Measurements from ENCODE around the gene PUDP. TPM values are rescaled to one million over a fixed set of nuclear protein-coding genes. Genes with fewer than 3 reads are reported as not detected.

PUDP gene
- polyA plus RNA-seq, 1 donor from 2014 or later = 18.2 TPM

DNA sequence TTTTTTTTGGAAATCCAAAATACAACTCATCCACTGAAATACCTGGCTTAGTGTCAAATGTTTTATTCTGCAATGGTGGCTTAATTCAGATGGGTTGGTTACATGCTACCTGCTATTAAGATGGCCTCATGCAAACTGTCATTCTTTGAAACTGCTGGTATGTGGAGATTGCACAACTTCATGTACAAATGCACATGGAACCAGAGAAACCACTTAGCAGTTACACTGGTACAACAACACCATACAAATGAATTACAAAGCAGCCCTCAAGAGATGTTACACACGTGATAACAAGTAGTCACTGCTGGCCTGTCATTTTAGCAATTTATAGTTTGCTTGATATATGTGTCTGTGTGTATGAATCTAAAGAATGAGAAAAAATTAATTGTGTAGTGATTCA lies 85.0 kb downstream of the PUDP start:
- no peaks in the 10 kb centered on the region for H3K79me2 ChIP-seq (replicated peaks; ENCODE audit: insufficient read depth, low read length)
- no peak overlapping the region for H2AFZ ChIP-seq (ENCODE audit: low read depth, low read length)
- no peak for TF ChIP-seq TAF1 (IDR thresholded peaks at IDR 0.05; ENCODE audit: low read depth)
- TF ChIP-seq EP300 (conservative IDR thresholded peaks at IDR 0.05; ENCODE audit: poor library complexity, severe bottlenecking) = no peak
- TF ChIP-seq EZH2 (IDR thresholded peaks at IDR 0.05; ENCODE audit: borderline replicate concordance, insufficient read depth, low read length, poor library complexity, severe bottlenecking) = no peak
- TF ChIP-seq RAD21 (conservative IDR thresholded peaks at IDR 0.05) = no peak
- TF ChIP-seq POLR2AphosphoS5 (IDR thresholded peaks at IDR 0.05) = no peak
- TF ChIP-seq, protein P1, sequence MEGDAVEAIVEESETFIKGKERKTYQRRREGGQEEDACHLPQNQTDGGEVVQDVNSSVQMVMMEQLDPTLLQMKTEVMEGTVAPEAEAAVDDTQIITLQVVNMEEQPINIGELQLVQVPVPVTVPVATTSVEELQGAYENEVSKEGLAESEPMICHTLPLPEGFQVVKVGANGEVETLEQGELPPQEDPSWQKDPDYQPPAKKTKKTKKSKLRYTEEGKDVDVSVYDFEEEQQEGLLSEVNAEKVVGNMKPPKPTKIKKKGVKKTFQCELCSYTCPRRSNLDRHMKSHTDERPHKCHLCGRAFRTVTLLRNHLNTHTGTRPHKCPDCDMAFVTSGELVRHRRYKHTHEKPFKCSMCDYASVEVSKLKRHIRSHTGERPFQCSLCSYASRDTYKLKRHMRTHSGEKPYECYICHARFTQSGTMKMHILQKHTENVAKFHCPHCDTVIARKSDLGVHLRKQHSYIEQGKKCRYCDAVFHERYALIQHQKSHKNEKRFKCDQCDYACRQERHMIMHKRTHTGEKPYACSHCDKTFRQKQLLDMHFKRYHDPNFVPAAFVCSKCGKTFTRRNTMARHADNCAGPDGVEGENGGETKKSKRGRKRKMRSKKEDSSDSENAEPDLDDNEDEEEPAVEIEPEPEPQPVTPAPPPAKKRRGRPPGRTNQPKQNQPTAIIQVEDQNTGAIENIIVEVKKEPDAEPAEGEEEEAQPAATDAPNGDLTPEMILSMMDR (IDR thresholded peaks at IDR 0.05; ENCODE audit: poor library complexity, severe bottlenecking) = no peak
- no peak for TF ChIP-seq SMC3 (conservative IDR thresholded peaks at IDR 0.05; ENCODE audit: poor library complexity)
- TF ChIP-seq, protein P2, sequence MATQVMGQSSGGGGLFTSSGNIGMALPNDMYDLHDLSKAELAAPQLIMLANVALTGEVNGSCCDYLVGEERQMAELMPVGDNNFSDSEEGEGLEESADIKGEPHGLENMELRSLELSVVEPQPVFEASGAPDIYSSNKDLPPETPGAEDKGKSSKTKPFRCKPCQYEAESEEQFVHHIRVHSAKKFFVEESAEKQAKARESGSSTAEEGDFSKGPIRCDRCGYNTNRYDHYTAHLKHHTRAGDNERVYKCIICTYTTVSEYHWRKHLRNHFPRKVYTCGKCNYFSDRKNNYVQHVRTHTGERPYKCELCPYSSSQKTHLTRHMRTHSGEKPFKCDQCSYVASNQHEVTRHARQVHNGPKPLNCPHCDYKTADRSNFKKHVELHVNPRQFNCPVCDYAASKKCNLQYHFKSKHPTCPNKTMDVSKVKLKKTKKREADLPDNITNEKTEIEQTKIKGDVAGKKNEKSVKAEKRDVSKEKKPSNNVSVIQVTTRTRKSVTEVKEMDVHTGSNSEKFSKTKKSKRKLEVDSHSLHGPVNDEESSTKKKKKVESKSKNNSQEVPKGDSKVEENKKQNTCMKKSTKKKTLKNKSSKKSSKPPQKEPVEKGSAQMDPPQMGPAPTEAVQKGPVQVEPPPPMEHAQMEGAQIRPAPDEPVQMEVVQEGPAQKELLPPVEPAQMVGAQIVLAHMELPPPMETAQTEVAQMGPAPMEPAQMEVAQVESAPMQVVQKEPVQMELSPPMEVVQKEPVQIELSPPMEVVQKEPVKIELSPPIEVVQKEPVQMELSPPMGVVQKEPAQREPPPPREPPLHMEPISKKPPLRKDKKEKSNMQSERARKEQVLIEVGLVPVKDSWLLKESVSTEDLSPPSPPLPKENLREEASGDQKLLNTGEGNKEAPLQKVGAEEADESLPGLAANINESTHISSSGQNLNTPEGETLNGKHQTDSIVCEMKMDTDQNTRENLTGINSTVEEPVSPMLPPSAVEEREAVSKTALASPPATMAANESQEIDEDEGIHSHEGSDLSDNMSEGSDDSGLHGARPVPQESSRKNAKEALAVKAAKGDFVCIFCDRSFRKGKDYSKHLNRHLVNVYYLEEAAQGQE (IDR thresholded peaks at IDR 0.05; ENCODE audit: borderline replicate concordance) = no peak
- TF ChIP-seq MXI1 (conservative IDR thresholded peaks at IDR 0.05; ENCODE audit: poor library complexity, severe bottlenecking) = no peak

DNA sequence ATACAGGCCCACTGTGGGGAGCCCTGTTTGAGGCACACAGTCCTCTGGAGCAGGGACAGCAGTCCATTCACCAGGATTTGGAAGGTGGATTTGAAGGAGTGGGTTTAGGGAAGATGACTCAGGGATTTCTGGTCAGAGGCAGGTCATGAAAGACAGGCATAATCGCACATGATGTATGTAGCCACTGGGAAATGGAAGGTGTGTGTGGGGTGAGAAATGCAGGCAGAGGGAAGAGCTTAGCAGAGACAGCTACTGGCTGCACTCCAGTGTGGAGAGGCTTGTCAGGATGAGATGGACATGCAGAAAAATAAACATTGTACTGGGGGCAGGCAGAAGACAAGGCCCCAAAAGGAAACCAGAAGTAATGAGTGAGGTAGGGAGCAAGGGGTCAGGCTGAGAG lies 85.7 kb downstream of the PUDP start:
- Histone ChIP-seq H3K27ac (ENCODE audit: low read length) (no peak overlapping the region), H3K27me3 (ENCODE audit: insufficient read depth, low read depth, low read length) (no peaks in the 10 kb centered on the region), H4K20me1 (ENCODE audit: insufficient read depth) (no peaks in the 10 kb centered on the region), H3K9me3 (ENCODE audit: low read length) (no peaks in the 10 kb centered on the region), H3K9me2 (ENCODE audit: insufficient read depth, low read length) (no peaks in the 10 kb centered on the region), H3K36me3 (ENCODE audit: insufficient read depth, low read length) (no peaks in the 10 kb centered on the region), H3K9ac (ENCODE audit: low read length) (no peak overlapping the region), H3K4me3 (ENCODE audit: low read length) (no peak overlapping the region), H3F3A (ENCODE audit: insufficient read depth, low read length, poor library complexity, severe bottlenecking) (no peaks in the 10 kb centered on the region), H2AFZ (ENCODE audit: low read depth, low read length) (no peak overlapping the region), H3K4me2 (ENCODE audit: low read length) (no peak overlapping the region), H3K79me2 (replicated peaks; ENCODE audit: insufficient read depth, low read length) (no peaks in the 10 kb centered on the region)
- TF ChIP-seq SMC3 (conservative IDR thresholded peaks at IDR 0.05; ENCODE audit: poor library complexity) (no peak), TAF1 (IDR thresholded peaks at IDR 0.05; ENCODE audit: low read depth) (no peak), RAD21 (conservative IDR thresholded peaks at IDR 0.05) (no peak), EP300 (conservative IDR thresholded peaks at IDR 0.05; ENCODE audit: poor library complexity, severe bottlenecking) (no peak), POLR2AphosphoS5 (IDR thresholded peaks at IDR 0.05) (no peak), EZH2 (IDR thresholded peaks at IDR 0.05; ENCODE audit: borderline replicate concordance, insufficient read depth, low read length, poor library complexity, severe bottlenecking) (no peak), MXI1 (conservative IDR thresholded peaks at IDR 0.05; ENCODE audit: poor library complexity, severe bottlenecking) (no peak)
- TF ChIP-seq, protein P2 (IDR thresholded peaks at IDR 0.05; ENCODE audit: borderline replicate concordance) = no peak
- TF ChIP-seq, protein P1 (IDR thresholded peaks at IDR 0.05; ENCODE audit: poor library complexity, severe bottlenecking) = no peak

More for the DNA sequence above, 85.0 kb downstream of the PUDP start:
- Histone ChIP-seq H3K27ac (ENCODE audit: low read length) (no peak overlapping the region), H3K36me3 (ENCODE audit: insufficient read depth, low read length) (no peaks in the 10 kb centered on the region), H3F3A (ENCODE audit: insufficient read depth, low read length, poor library complexity, severe bottlenecking) (no peaks in the 10 kb centered on the region), H3K9ac (ENCODE audit: low read length) (no peak overlapping the region), H3K9me2 (ENCODE audit: insufficient read depth, low read length) (no peaks in the 10 kb centered on the region), H4K20me1 (ENCODE audit: insufficient read depth) (no peaks in the 10 kb centered on the region), H3K4me2 (ENCODE audit: low read length) (no peak overlapping the region), H3K9me3 (ENCODE audit: low read length) (no peaks in the 10 kb centered on the region), H3K4me3 (ENCODE audit: low read length) (no peak overlapping the region), H3K27me3 (ENCODE audit: insufficient read depth, low read depth, low read length) (no peaks in the 10 kb centered on the region)

Measured in neural cell (in vitro differentiated cells).